HEK293 (cell line): ENCODE measurements around the gene MAP4K2.

Experiments
- CTCF ChIA-PET: fragments of 350-600 bp; formaldehyde crosslinking; extraction: SDS; loops from one replicate; lab custom pipeline; 2021; ENCODE audit warnings: antibody characterized with exemption; lab: Yijun Ruan, JAX
- POLR2A ChIA-PET: fragments of 300-600 bp; formaldehyde crosslinking; extraction: SDS; loops from one replicate; lab custom pipeline; 2020; ENCODE audit warnings: antibody characterized with exemption, inconsistent platforms; lab: Yijun Ruan, JAX
- H3K27ac ChIP-seq: fragments of 200-500 bp; sonication (Bioruptor generic); 2 replicates; pipeline ENCODE4 v1.5.1; 2014; ENCODE audit warnings: low read depth, low read length, control low read depth, inconsistent platforms; ENCODE audit errors: extremely low read depth
- H3K36me3 ChIP-seq, 2 experiments: fragments of 200-500 bp in 1 of 2; sonication (Bioruptor generic) in 1 of 2; 1 replicate in 1 of 2; 2 replicates in 1 of 2; pipeline ENCODE4 v1.5.1; 2014 to 2017; ENCODE audit warnings: inconsistent platforms in 2 of 2, low read length in 2 of 2; ENCODE audit not compliant: control insufficient read depth in 2 of 2, insufficient read depth in 1 of 2
- H3K4me1 ChIP-seq: fragments of 200-500 bp; sonication (Bioruptor generic); 2 replicates; pipeline ENCODE4 v1.5.1; 2014; ENCODE audit warnings: mild to moderate bottlenecking, low read length, inconsistent platforms; ENCODE audit not compliant: control insufficient read depth, insufficient read depth
- H3K4me3 ChIP-seq: 2 replicates; pipeline ENCODE4 v1.5.1; 2011; ENCODE audit warnings: low read depth, mild to moderate bottlenecking, control low read depth, low read length, moderate library complexity
- H3K9me3 ChIP-seq: fragments of 200-500 bp; sonication (Bioruptor generic); 2 replicates; pipeline ENCODE4 v1.5.1; 2014; ENCODE audit warnings: low read depth, low read length, inconsistent platforms; ENCODE audit not compliant: control insufficient read depth, insufficient read depth
- EGR2 ChIP-seq: fragments of 450-650 bp; formaldehyde crosslinking; IDR thresholded peaks from 2 replicates; pipeline ENCODE4 v1.5.1; 2016; ENCODE audit warnings: low read depth, missing biosample characterization, missing genetic modification characterization
- KLF7 ChIP-seq: fragments of 450-650 bp; formaldehyde crosslinking; IDR thresholded peaks from 2 replicates; pipeline ENCODE4 v1.5.1; 2016; ENCODE audit warnings: missing biosample characterization, missing genetic modification characterization, borderline replicate concordance
- ZFP37 ChIP-seq: fragments of 450-650 bp; formaldehyde crosslinking; IDR thresholded peaks from 2 replicates; pipeline ENCODE4 v1.5.1; 2016; ENCODE audit warnings: missing biosample characterization, missing genetic modification characterization
- ZNF16 ChIP-seq: fragments of 450-650 bp; formaldehyde crosslinking; IDR thresholded peaks from 2 replicates; pipeline ENCODE4 v1.5.1; 2016; ENCODE audit warnings: low read depth, missing biosample characterization, missing genetic modification characterization
- ZNF211 ChIP-seq: fragments of 450-650 bp; formaldehyde crosslinking; IDR thresholded peaks from 2 replicates; pipeline ENCODE4 v1.5.1; 2016; ENCODE audit warnings: low read depth, missing biosample characterization, missing genetic modification characterization
- ZNF610 ChIP-seq: fragments of 450-650 bp; formaldehyde crosslinking; IDR thresholded peaks from 2 replicates; pipeline ENCODE4 v1.5.1; 2016; ENCODE audit warnings: missing biosample characterization, missing genetic modification characterization, borderline replicate concordance
- ZNF658 ChIP-seq: fragments of 450-650 bp; formaldehyde crosslinking; IDR thresholded peaks from 2 replicates; pipeline ENCODE4; 2016; ENCODE audit warnings: missing biosample characterization, missing genetic modification characterization
- ZNF677 ChIP-seq: fragments of 450-650 bp; IDR thresholded peaks from 2 replicates; pipeline ENCODE4 v1.5.0; 2018; ENCODE audit warnings: missing biosample characterization, mild to moderate bottlenecking, missing genetic modification characterization, moderate library complexity
- ZNF747 ChIP-seq: fragments of 450-650 bp; formaldehyde crosslinking; IDR thresholded peaks from 2 replicates; pipeline ENCODE4 v1.5.1; 2016; ENCODE audit warnings: missing biosample characterization, missing genetic modification characterization
- ZNF777 ChIP-seq: fragments of 450-650 bp; formaldehyde crosslinking; IDR thresholded peaks from 2 replicates; pipeline ENCODE4 v1.5.1; 2017; ENCODE audit warnings: missing biosample characterization, missing genetic modification characterization, borderline replicate concordance
- ZNF791 ChIP-seq: fragments of 450-650 bp; formaldehyde crosslinking; IDR thresholded peaks from 2 replicates; pipeline ENCODE4 v1.5.1; 2016; ENCODE audit warnings: missing biosample characterization, missing genetic modification characterization
- TF ChIP-seq, protein P1 (sequence below): fragments of 450-650 bp; formaldehyde crosslinking; IDR thresholded peaks from 2 replicates; pipeline ENCODE4 v1.5.1; 2016; ENCODE audit warnings: missing biosample characterization, missing genetic modification characterization
- TF ChIP-seq, protein P2 (sequence below): fragments of 450-650 bp; formaldehyde crosslinking; IDR thresholded peaks from 2 replicates; pipeline ENCODE4 v1.5.1; 2017; ENCODE audit warnings: missing biosample characterization, missing genetic modification characterization
- TF ChIP-seq, protein P3 (sequence below): fragments of 450-650 bp; formaldehyde crosslinking; IDR thresholded peaks from 2 replicates; pipeline ENCODE4 v1.5.1; 2016; ENCODE audit warnings: missing biosample characterization, missing genetic modification characterization
- TF ChIP-seq, protein P4 (sequence below): fragments of 450-650 bp; formaldehyde crosslinking; IDR thresholded peaks from 2 replicates; pipeline ENCODE4 v1.5.1; 2016; ENCODE audit warnings: missing biosample characterization, missing genetic modification characterization
- TF ChIP-seq, protein P5 (sequence below): fragments of 450-650 bp; formaldehyde crosslinking; IDR thresholded peaks from 2 replicates; pipeline ENCODE4 v1.5.1; 2016; ENCODE audit warnings: missing biosample characterization, missing genetic modification characterization

MAP4K2 gene

DNA sequence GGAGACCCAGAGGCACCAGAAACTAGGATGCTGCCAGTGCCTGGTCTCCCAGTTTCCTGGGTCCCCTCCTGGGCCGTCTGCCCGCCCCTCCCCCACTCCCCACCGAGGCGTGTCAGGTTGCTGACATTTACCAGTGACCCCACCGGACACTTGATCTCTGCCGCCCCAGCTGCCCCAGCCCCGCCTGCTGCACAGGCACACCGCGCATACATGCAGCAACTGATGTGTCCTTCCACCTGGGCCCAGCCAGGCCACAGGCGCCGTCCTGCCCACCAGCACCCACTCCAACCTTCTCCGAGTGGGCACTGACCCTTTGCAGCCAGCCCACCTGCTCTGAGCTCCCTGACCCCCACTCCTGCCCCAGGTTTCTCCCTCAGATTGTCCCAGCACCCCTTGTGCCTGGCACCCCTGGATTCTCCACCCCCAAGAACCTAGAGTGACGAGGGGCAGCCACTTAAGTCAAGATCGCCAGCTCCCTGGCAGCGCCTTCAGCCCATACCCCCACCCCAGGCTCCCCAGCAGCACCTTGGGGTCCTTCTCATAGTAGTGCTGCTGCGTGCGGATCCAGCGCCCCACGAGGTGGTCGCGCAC lies 43.8 kb downstream of the MAP4K2 start:
- CTCF ChIA-PET = interaction anchor here (0.5 to 1.1 kb wide), 3 partner anchors 15 to 1129 kb away, joined by 3 read pairs; partner anchors contain the start of genes FIBP and RASGRP2
- TF ChIP-seq ZNF747 (tag by site-specific recombination) = no peak
- TF ChIP-seq, protein P1, sequence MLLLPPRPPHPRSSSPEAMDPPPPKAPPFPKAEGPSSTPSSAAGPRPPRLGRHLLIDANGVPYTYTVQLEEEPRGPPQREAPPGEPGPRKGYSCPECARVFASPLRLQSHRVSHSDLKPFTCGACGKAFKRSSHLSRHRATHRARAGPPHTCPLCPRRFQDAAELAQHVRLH (tag by site-specific recombination) = no peak
- no peak for TF ChIP-seq ZNF791 (tag by site-specific recombination)
- TF ChIP-seq, protein P2, sequence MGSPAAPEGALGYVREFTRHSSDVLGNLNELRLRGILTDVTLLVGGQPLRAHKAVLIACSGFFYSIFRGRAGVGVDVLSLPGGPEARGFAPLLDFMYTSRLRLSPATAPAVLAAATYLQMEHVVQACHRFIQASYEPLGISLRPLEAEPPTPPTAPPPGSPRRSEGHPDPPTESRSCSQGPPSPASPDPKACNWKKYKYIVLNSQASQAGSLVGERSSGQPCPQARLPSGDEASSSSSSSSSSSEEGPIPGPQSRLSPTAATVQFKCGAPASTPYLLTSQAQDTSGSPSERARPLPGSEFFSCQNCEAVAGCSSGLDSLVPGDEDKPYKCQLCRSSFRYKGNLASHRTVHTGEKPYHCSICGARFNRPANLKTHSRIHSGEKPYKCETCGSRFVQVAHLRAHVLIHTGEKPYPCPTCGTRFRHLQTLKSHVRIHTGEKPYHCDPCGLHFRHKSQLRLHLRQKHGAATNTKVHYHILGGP (tag by site-specific recombination) = no peak
- TF ChIP-seq ZNF16 = no peak
- no peak for TF ChIP-seq ZFP37 (tag by site-specific recombination)
- no peak for TF ChIP-seq ZNF677
- no peak for TF ChIP-seq EGR2 (tag by site-specific recombination)
- TF ChIP-seq, protein P3, sequence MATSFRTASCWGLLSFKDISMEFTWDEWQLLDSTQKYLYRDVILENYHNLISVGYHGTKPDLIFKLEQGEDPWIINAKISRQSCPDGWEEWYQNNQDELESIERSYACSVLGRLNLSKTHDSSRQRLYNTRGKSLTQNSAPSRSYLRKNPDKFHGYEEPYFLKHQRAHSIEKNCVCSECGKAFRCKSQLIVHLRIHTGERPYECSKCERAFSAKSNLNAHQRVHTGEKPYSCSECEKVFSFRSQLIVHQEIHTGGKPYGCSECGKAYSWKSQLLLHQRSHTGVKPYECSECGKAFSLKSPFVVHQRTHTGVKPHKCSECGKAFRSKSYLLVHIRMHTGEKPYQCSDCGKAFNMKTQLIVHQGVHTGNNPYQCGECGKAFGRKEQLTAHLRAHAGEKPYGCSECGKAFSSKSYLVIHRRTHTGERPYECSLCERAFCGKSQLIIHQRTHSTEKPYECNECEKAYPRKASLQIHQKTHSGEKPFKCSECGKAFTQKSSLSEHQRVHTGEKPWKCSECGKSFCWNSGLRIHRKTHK (tag by site-specific recombination) = no peak
- no peak for TF ChIP-seq ZNF211 (tag by site-specific recombination)
- TF ChIP-seq ZNF610 = no peak
- TF ChIP-seq ZNF658 (tag by site-specific recombination) = no peak
- Histone ChIP-seq H3K4me1 (peaks cover 2% of the 10 kb centered on the region; the same call in 1 of the 2 replicates), H3K36me3 (peaks cover 0 to 25% of the 10 kb centered on the region in 2 experiments; a peak in 1 of 3 replicates), H3K4me3 (no peak overlapping the region), H3K9me3 (no peaks in the 10 kb centered on the region), H3K27ac (no peak overlapping the region)
- POLR2A ChIA-PET = interaction anchor here (0.5 to 5.8 kb wide), 5 partner anchors 12 to 269 kb away, joined by 3 to 42 read pairs (median 5); partner anchors contain the start of gene SF1

DNA sequence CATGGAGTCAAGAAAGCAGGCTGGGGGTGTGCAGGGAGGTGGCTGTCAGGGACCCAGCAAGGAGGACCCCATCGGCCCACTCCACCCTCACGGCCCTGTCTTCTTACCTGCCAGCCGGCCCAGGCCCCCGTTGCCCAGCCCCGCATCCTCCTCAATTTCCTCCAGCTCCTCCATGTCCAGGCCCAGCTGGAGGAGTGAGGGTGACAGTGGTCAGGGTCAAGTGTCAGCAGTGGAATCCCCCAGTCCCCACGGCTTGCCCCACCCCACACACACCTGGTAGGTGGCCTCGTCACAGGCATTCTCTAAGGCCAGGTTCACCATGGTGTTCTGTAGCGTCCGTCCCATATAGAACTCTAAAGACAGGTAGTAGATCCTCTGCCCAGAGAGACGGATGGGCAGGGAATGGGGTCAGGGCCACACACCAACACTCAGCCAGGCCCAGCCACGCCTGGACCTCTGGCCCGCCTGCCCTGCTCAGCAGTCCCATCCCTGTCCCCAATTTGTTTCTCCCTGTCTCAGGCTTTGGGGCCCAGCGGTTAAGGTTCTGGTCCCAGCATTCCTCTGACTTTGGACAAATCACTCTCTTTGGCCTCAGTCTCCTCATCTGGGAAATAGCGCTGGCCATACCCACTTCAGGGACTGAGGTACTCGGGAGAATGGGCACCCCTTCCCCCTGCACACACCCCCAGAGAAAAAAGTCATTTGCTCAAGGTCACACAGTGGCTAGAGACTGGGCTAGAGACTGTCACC lies 44.5 kb downstream of the MAP4K2 start:
- H3K9me3 ChIP-seq = no peaks in the 10 kb centered on the region
- CTCF ChIA-PET = interaction anchor here (0.6 kb wide), 2 partner anchors 14 to 1130 kb away, joined by 3 to 4 read pairs; partner anchors contain the start of gene FIBP

More for the DNA sequence above, 44.5 kb downstream of the MAP4K2 start:
- Histone ChIP-seq H3K4me1 (no peaks in the 10 kb centered on the region; the same call in 1 of the 2 replicates), H3K4me3 (no peak overlapping the region), H3K36me3 (peaks cover 0 to 18% of the 10 kb centered on the region in 2 experiments; a peak in 1 of 3 replicates), H3K27ac (0 out of 2 replicates have a peak overlapping the region, but pooled peaks have one; percentile 4)
- POLR2A ChIA-PET = interaction anchor here (0.5 kb wide), 1 partner anchor 270 kb away, joined by 3 read pairs; no protein-coding TSS in a partner anchor
- TF ChIP-seq KLF7 (tag by site-specific recombination) (no peak), ZNF777 (tag by site-specific recombination) (no peak), EGR2 (tag by site-specific recombination) (no peak)
- TF ChIP-seq, protein P4, sequence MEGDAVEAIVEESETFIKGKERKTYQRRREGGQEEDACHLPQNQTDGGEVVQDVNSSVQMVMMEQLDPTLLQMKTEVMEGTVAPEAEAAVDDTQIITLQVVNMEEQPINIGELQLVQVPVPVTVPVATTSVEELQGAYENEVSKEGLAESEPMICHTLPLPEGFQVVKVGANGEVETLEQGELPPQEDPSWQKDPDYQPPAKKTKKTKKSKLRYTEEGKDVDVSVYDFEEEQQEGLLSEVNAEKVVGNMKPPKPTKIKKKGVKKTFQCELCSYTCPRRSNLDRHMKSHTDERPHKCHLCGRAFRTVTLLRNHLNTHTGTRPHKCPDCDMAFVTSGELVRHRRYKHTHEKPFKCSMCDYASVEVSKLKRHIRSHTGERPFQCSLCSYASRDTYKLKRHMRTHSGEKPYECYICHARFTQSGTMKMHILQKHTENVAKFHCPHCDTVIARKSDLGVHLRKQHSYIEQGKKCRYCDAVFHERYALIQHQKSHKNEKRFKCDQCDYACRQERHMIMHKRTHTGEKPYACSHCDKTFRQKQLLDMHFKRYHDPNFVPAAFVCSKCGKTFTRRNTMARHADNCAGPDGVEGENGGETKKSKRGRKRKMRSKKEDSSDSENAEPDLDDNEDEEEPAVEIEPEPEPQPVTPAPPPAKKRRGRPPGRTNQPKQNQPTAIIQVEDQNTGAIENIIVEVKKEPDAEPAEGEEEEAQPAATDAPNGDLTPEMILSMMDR (tag by site-specific recombination) = no peak
- TF ChIP-seq, protein P5, sequence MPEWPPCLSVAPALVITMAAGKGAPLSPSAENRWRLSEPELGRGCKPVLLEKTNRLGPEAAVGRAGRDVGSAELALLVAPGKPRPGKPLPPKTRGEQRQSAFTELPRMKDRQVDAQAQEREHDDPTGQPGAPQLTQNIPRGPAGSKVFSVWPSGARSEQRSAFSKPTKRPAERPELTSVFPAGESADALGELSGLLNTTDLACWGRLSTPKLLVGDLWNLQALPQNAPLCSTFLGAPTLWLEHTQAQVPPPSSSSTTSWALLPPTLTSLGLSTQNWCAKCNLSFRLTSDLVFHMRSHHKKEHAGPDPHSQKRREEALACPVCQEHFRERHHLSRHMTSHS (tag by site-specific recombination) = no peak
